Peyer's patch (tissue), 4 donors: ENCODE measurements around the gene MRPL44. TPM values are rescaled to one million over a fixed set of nuclear protein-coding genes. Genes with fewer than 3 reads are reported as not detected.

Source experiments
- DNase-seq, 3 donors: peaks; one replicate each; pipeline ENCODE4 v3.0.0-alpha.2; 2017 to 2019
- H3K27ac ChIP-seq, 4 donors: fragments of 200-600 bp; sonication (generic); one replicate each; pipeline ENCODE4 v1.5.1; 2016 to 2019
- H3K27me3 ChIP-seq, 2 donors: fragments of 200-600 bp; sonication (generic); one replicate each; pipeline ENCODE4 v1.5.1; 2019
- H3K36me3 ChIP-seq, 3 donors: fragments of 200-600 bp; sonication (generic); one replicate each; pipeline ENCODE4 v1.5.1; 2016 to 2019
- H3K4me1 ChIP-seq, 4 donors: fragments of 200-600 bp; sonication (generic); one replicate each; pipeline ENCODE4 v1.5.1; 2016 to 2019
- H3K4me3 ChIP-seq, 4 donors: fragments of 200-600 bp; sonication (generic); 1 replicate in 3 of 4; 2 replicates in 1 of 4; pipeline ENCODE4 v1.5.1; 2016 to 2019; ENCODE audit warnings: mild to moderate bottlenecking in 1 of 4
- H3K9me3 ChIP-seq, 4 donors: fragments of 200-600 bp; sonication (generic); one replicate each; pipeline ENCODE4 v1.5.1; 2016 to 2019; ENCODE audit warnings: mild to moderate bottlenecking in 1 of 4
- CTCF ChIP-seq, 6 experiments: fragments of 450-650 bp in 4 of 6; fragments of 200-600 bp in 2 of 6; sonication (generic) in 1 of 6; IDR thresholded peaks; one replicate each; pipeline ENCODE4 v1.5.1; 2017 to 2019; ENCODE audit warnings: antibody characterized with exemption in 6 of 6, mild to moderate bottlenecking in 3 of 6, moderate library complexity in 1 of 6
- POLR2A ChIP-seq, 2 donors: fragments of 450-650 bp; IDR thresholded peaks; one replicate each; pipeline ENCODE4 v1.5.1; 2017; ENCODE audit warnings: antibody characterized with exemption in 2 of 2, mild to moderate bottlenecking in 2 of 2, moderate library complexity in 2 of 2
- total RNA-seq, 4 donors: library from RNA; depleted of rRNA; stranded (reverse); fragments of >200 nt; gene quantifications; one replicate each; pipeline ENCODE4 v1.1.0, GENCODE V29; 2016

MRPL44 gene
- total RNA-seq, 4 donors from 2014 or later, result 17.6 to 36.3 (median 22.2) TPM

GRCh38 chr2:223923976-223924375, 33.3 kb upstream of the MRPL44 start:
- TF ChIP-seq POLR2A (IDR thresholded peaks at IDR 0.05), result no peak
- TF ChIP-seq CTCF (IDR thresholded peaks at IDR 0.05), result no peak

GRCh38 chr2:223925106-223925505, 32.2 kb upstream of the MRPL44 start:
- no peak overlapping the region for H3K27ac ChIP-seq
- H3K36me3 ChIP-seq, result no peaks in the 10 kb centered on the region
- no peak for DNase-seq
- H3K27me3 ChIP-seq, result no peaks in the 10 kb centered on the region
- no peaks in the 10 kb centered on the region for H3K9me3 ChIP-seq
- H3K4me3 ChIP-seq, result no peak overlapping the region
- peaks cover 0 to 10% (median 5%) of the 10 kb centered on the region in 4 donors for H3K4me1 ChIP-seq
- TF ChIP-seq CTCF (IDR thresholded peaks at IDR 0.05), result no peak
- TF ChIP-seq POLR2A (IDR thresholded peaks at IDR 0.05), result no peak

More at GRCh38 chr2:223923976-223924375, 33.3 kb upstream of the MRPL44 start:
- Histone ChIP-seq H3K4me1 (peaks cover 0 to 7% (median 0%) of the 10 kb centered on the region in 4 donors), H3K27ac (no peak overlapping the region), H3K27me3 (no peaks in the 10 kb centered on the region), H3K36me3 (no peaks in the 10 kb centered on the region), H3K4me3 (no peak overlapping the region), H3K9me3 (no peaks in the 10 kb centered on the region)
- DNase-seq, result no peak

DNA sequence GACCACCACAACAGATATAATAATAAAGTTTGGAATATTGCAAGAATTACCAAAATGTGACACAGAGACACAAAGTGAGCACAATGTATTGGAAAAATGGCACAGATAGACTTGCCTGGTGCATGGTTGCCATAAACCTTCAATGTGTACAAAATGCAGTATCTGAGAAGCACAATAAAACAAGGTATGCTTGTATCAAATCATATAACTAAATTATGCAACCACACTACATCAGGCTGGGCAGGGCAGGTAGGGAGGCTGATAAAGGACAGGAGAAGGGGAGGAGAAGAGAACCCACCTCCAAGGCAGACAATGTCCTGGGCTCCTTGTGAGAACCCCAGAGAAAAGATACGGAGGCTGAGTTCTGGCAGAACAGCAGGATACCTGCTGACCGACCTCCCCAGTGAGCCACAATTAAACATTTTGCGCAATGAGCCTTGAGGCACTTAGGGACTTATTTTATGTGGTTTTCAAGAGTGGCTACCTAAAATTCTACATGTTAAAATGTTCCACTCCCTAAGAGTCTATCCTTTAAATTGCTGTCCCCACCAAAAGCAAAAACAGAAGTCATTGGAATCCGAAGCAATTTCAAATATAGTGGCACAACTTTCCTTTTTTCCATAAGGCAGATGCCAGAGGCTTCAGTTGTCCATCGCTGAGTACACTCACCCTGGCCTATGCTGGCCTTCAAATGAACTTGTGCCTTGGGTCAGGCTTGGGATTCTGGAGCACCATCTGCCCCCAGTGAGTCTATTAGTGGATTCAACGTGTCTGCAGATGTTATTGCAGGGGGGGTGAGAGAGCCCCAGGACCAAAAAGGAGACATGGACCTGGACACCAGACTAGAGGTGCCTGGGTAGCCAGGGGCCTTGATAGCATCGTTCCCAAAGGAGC, 28.9 kb upstream of the MRPL44 start:
- Histone ChIP-seq H3K27ac (no peak overlapping the region), H3K36me3 (no peaks in the 10 kb centered on the region), H3K27me3 (no peaks in the 10 kb centered on the region), H3K9me3 (no peaks in the 10 kb centered on the region), H3K4me3 (no peak overlapping the region), H3K4me1 (peaks cover 0 to 26% (median 10%) of the 10 kb centered on the region in 4 donors)
- TF ChIP-seq CTCF (IDR thresholded peaks at IDR 0.05) (no peak), POLR2A (IDR thresholded peaks at IDR 0.05) (no peak)
- DNase-seq, result no peak

GRCh38 chr2:223929571-223930102, 27.6 kb upstream of the MRPL44 start:
- H3K4me3 ChIP-seq, result no peak overlapping the region
- no peaks in the 10 kb centered on the region for H3K27me3 ChIP-seq
- H3K4me1 ChIP-seq, result peaks cover 0 to 32% (median 10%) of the 10 kb centered on the region in 4 donors
- TF ChIP-seq POLR2A (IDR thresholded peaks at IDR 0.05) (no peak), CTCF (IDR thresholded peaks at IDR 0.05) (no peak)
- no peaks in the 10 kb centered on the region for H3K36me3 ChIP-seq
- no peaks in the 10 kb centered on the region for H3K9me3 ChIP-seq
- no peak for DNase-seq
- H3K27ac ChIP-seq, result peak overlapping the region in 1 of 4 donors; percentile 3

- Histone ChIP-seq H3K9me3 (no peaks in the 10 kb centered on the region), H3K4me3 (no peak overlapping the region), H3K27me3 (no peaks in the 10 kb centered on the region), H3K36me3 (no peaks in the 10 kb centered on the region), H3K4me1 (peaks cover 0 to 38% (median 10%) of the 10 kb centered on the region in 4 donors), H3K27ac (peak overlapping the region in 1 of 4 donors; percentile 3)
- peak in 1 of 3 donors; percentile 60 for DNase-seq
- no peak for TF ChIP-seq POLR2A (IDR thresholded peaks at IDR 0.05)
- no peak for TF ChIP-seq CTCF (IDR thresholded peaks at IDR 0.05)
Measured at GRCh38 chr2:223930103-223930976, 26.9 kb upstream of the MRPL44 start.
